ENCODE data around the gene PTMS. TPM values are rescaled to one million over a fixed set of nuclear protein-coding genes. Genes with fewer than 3 reads are reported as not detected.

The PTMS gene
- total and polyA plus RNA-seq, 9 of the 15 experiments (the other 6 are each of a cell fraction or from before 2014, with no cell fraction given) = 5.1 to 287 (median 78.5) TPM

DNA sequence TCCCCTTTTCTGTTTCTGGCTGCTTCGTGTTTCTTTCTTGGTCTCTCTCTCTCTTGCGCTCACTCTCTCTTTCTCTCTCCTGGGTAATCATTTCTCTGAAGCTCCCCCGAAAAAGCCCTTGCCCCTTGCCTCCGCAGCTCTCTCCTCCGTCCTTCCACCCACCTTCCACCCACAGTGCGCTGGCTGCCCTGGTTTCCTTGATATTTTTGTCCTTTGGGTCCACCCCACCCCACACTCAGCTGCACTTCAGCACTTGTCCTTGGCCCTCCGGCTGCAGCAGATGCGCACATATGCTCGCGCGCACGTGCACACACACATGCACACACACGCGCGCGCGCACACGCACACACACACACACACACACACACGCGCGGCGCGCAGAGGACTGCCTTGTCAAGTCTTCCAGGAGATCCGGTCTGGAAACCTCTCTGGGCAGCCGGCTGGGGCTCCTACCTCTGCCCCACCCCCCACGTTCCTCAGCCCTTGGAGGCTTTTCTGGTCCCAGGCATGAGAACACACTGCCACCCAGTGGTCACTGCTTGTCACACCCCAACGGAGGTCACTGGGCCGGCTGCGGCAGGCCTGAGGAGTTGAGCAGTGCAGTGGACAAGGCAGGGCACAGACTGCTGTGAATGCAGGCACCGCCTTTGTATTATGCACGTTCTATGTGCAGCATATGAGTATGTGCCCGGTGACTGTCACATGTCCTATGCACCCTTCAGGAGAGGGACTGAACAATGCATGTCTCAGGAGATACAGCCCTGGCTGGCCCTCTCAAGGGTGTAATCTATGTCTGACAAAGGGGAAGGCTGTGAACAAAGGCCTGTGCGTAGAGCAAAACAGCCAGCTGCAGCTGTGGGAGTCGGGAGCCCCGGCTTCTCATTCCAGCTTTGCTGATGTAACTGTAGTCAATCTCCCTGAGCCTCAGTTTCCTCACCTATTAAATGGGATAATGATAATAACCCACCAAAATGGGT, 12.7 kb downstream of the PTMS start (continued):
- TF ChIP-seq, protein P1, sequence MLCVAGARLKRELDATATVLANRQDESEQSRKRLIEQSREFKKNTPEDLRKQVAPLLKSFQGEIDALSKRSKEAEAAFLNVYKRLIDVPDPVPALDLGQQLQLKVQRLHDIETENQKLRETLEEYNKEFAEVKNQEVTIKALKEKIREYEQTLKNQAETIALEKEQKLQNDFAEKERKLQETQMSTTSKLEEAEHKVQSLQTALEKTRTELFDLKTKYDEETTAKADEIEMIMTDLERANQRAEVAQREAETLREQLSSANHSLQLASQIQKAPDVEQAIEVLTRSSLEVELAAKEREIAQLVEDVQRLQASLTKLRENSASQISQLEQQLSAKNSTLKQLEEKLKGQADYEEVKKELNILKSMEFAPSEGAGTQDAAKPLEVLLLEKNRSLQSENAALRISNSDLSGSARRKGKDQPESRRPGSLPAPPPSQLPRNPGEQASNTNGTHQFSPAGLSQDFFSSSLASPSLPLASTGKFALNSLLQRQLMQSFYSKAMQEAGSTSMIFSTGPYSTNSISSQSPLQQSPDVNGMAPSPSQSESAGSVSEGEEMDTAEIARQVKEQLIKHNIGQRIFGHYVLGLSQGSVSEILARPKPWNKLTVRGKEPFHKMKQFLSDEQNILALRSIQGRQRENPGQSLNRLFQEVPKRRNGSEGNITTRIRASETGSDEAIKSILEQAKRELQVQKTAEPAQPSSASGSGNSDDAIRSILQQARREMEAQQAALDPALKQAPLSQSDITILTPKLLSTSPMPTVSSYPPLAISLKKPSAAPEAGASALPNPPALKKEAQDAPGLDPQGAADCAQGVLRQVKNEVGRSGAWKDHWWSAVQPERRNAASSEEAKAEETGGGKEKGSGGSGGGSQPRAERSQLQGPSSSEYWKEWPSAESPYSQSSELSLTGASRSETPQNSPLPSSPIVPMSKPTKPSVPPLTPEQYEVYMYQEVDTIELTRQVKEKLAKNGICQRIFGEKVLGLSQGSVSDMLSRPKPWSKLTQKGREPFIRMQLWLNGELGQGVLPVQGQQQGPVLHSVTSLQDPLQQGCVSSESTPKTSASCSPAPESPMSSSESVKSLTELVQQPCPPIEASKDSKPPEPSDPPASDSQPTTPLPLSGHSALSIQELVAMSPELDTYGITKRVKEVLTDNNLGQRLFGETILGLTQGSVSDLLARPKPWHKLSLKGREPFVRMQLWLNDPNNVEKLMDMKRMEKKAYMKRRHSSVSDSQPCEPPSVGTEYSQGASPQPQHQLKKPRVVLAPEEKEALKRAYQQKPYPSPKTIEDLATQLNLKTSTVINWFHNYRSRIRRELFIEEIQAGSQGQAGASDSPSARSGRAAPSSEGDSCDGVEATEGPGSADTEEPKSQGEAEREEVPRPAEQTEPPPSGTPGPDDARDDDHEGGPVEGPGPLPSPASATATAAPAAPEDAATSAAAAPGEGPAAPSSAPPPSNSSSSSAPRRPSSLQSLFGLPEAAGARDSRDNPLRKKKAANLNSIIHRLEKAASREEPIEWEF (CRISPR knock-in tag; IDR thresholded peaks at IDR 0.05) = no peak
- TF ChIP-seq, protein P2, sequence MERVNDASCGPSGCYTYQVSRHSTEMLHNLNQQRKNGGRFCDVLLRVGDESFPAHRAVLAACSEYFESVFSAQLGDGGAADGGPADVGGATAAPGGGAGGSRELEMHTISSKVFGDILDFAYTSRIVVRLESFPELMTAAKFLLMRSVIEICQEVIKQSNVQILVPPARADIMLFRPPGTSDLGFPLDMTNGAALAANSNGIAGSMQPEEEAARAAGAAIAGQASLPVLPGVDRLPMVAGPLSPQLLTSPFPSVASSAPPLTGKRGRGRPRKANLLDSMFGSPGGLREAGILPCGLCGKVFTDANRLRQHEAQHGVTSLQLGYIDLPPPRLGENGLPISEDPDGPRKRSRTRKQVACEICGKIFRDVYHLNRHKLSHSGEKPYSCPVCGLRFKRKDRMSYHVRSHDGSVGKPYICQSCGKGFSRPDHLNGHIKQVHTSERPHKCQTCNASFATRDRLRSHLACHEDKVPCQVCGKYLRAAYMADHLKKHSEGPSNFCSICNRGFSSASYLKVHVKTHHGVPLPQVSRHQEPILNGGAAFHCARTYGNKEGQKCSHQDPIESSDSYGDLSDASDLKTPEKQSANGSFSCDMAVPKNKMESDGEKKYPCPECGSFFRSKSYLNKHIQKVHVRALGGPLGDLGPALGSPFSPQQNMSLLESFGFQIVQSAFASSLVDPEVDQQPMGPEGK (CRISPR knock-in tag; IDR thresholded peaks at IDR 0.05; ENCODE audit: borderline replicate concordance) = no peak
- TF ChIP-seq, protein P3, sequence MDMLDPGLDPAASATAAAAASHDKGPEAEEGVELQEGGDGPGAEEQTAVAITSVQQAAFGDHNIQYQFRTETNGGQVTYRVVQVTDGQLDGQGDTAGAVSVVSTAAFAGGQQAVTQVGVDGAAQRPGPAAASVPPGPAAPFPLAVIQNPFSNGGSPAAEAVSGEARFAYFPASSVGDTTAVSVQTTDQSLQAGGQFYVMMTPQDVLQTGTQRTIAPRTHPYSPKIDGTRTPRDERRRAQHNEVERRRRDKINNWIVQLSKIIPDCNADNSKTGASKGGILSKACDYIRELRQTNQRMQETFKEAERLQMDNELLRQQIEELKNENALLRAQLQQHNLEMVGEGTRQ (CRISPR knock-in tag; IDR thresholded peaks at IDR 0.05) = no peak
- TF ChIP-seq CHD2 (IDR thresholded peaks at IDR 0.05; ENCODE audit: low read depth, low read length) = peak; percentile 62
- TF ChIP-seq MEF2A (IDR thresholded peaks at IDR 0.05; ENCODE audit: control insufficient read depth, low read depth, low read length) = no peak
- TF ChIP-seq MTF1 (CRISPR knock-in tag; IDR thresholded peaks at IDR 0.05; ENCODE audit: borderline replicate concordance) = no peak
- TF ChIP-seq, protein P4, sequence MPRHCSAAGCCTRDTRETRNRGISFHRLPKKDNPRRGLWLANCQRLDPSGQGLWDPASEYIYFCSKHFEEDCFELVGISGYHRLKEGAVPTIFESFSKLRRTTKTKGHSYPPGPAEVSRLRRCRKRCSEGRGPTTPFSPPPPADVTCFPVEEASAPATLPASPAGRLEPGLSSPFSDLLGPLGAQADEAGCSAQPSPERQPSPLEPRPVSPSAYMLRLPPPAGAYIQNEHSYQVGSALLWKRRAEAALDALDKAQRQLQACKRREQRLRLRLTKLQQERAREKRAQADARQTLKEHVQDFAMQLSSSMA (CRISPR knock-in tag; IDR thresholded peaks at IDR 0.05) = no peak
- TF ChIP-seq GATAD2B (IDR thresholded peaks at IDR 0.05; ENCODE audit: borderline replicate concordance) = no peak
- TF ChIP-seq CEBPG (CRISPR knock-in tag; IDR thresholded peaks at IDR 0.05) = no peak
- TF ChIP-seq CEBPG (tag; conservative IDR thresholded peaks at IDR 0.05 in 1 of 2, IDR thresholded peaks at IDR 0.05 in 1 of 2) = no peak
- no peak for TF ChIP-seq ZSCAN32 (CRISPR knock-in tag; IDR thresholded peaks at IDR 0.05)
- TF ChIP-seq, protein P5, sequence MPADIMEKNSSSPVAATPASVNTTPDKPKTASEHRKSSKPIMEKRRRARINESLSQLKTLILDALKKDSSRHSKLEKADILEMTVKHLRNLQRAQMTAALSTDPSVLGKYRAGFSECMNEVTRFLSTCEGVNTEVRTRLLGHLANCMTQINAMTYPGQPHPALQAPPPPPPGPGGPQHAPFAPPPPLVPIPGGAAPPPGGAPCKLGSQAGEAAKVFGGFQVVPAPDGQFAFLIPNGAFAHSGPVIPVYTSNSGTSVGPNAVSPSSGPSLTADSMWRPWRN (IDR thresholded peaks at IDR 0.05; ENCODE audit: low read depth) = no peak
- TF ChIP-seq MED1 (CRISPR knock-in tag; IDR thresholded peaks at IDR 0.05; ENCODE audit: borderline replicate concordance) = no peak
- no peak for TF ChIP-seq RBM34 (IDR thresholded peaks at IDR 0.05; ENCODE audit: borderline replicate concordance, insufficient read depth, low read length)
- TF ChIP-seq CCAR2 (IDR thresholded peaks at IDR 0.05; ENCODE audit: low read depth, low read length) = no peak
- no peak for TF ChIP-seq ZNF830 (CRISPR knock-in tag; IDR thresholded peaks at IDR 0.05)
- TF ChIP-seq NCOA2 (IDR thresholded peaks at IDR 0.05; ENCODE audit: partially characterized antibody in 2 of 2) = no peak

Data from K562 (cell line).